GM23338 (cell line): ENCODE results near the gene PAQR5.

ENCODE experiments used
- CREB1 ChIP-seq: fragments of 250-450 bp; sonication (Bioruptor Pico); IDR thresholded peaks from 2 replicates; pipeline ENCODE4 v1.5.0; 2020; ENCODE audit warnings: low read depth, mild to moderate bottlenecking, moderate library complexity
- ETS1 ChIP-seq: IDR thresholded peaks from 2 replicates; pipeline ENCODE4 v1.6.1; 2016; ENCODE audit warnings: antibody characterized with exemption
- EZH2 ChIP-seq: fragments of 200-600 bp; sonication (generic); IDR thresholded peaks from one replicate; pipeline ENCODE4 v1.8.0; 2017; ENCODE audit warnings: antibody characterized with exemption, mild to moderate bottlenecking, low read depth; ENCODE audit not compliant: unreplicated experiment
- EZH2phosphoT487 ChIP-seq: fragments of 200-600 bp; sonication (generic); IDR thresholded peaks from one replicate; pipeline ENCODE4 v1.8.1; 2018; ENCODE audit warnings: antibody characterized with exemption; ENCODE audit not compliant: unreplicated experiment
- JUNB ChIP-seq: IDR thresholded peaks from one replicate; pipeline ENCODE4 v1.6.1; 2016; ENCODE audit warnings: antibody characterized with exemption; ENCODE audit not compliant: unreplicated experiment
- NANOG ChIP-seq: IDR thresholded peaks from 2 replicates; pipeline ENCODE4 v1.6.1; 2016; ENCODE audit warnings: antibody characterized with exemption, borderline replicate concordance
- POLR2AphosphoS5 ChIP-seq: IDR thresholded peaks from 2 replicates; pipeline ENCODE4 v1.6.1; 2016; ENCODE audit warnings: antibody characterized with exemption, low read depth
- ZNF114 ChIP-seq: fragments of 250-450 bp; sonication (Bioruptor Pico); IDR thresholded peaks from 2 replicates; pipeline ENCODE4 v1.5.0; 2020; ENCODE audit warnings: mild to moderate bottlenecking, moderate library complexity
- TF ChIP-seq, protein P1 (sequence below), 2 experiments: fragments of 200-600 bp in 1 of 2; sonication (generic) in 1 of 2; conservative IDR thresholded peaks; 2 replicates each; pipeline versions ENCODE4 v1.5.1 to v1.6.1; 2016 to 2017; ENCODE audit warnings: antibody characterized with exemption in 2 of 2, low read depth in 2 of 2, mild to moderate bottlenecking in 2 of 2, moderate library complexity in 1 of 2
- TF ChIP-seq, protein P2 (sequence below): IDR thresholded peaks from one replicate; pipeline ENCODE4 v1.6.1; 2018; ENCODE audit warnings: antibody characterized with exemption; ENCODE audit not compliant: unreplicated experiment

GRCh38 chr15:69343133-69343532 is 44.4 kb downstream of the PAQR5 start:
- TF ChIP-seq, protein P1, sequence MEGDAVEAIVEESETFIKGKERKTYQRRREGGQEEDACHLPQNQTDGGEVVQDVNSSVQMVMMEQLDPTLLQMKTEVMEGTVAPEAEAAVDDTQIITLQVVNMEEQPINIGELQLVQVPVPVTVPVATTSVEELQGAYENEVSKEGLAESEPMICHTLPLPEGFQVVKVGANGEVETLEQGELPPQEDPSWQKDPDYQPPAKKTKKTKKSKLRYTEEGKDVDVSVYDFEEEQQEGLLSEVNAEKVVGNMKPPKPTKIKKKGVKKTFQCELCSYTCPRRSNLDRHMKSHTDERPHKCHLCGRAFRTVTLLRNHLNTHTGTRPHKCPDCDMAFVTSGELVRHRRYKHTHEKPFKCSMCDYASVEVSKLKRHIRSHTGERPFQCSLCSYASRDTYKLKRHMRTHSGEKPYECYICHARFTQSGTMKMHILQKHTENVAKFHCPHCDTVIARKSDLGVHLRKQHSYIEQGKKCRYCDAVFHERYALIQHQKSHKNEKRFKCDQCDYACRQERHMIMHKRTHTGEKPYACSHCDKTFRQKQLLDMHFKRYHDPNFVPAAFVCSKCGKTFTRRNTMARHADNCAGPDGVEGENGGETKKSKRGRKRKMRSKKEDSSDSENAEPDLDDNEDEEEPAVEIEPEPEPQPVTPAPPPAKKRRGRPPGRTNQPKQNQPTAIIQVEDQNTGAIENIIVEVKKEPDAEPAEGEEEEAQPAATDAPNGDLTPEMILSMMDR (conservative IDR thresholded peaks at IDR 0.05; ENCODE audit: low read depth in 2 of 2) = no peak
- TF ChIP-seq, protein P2, sequence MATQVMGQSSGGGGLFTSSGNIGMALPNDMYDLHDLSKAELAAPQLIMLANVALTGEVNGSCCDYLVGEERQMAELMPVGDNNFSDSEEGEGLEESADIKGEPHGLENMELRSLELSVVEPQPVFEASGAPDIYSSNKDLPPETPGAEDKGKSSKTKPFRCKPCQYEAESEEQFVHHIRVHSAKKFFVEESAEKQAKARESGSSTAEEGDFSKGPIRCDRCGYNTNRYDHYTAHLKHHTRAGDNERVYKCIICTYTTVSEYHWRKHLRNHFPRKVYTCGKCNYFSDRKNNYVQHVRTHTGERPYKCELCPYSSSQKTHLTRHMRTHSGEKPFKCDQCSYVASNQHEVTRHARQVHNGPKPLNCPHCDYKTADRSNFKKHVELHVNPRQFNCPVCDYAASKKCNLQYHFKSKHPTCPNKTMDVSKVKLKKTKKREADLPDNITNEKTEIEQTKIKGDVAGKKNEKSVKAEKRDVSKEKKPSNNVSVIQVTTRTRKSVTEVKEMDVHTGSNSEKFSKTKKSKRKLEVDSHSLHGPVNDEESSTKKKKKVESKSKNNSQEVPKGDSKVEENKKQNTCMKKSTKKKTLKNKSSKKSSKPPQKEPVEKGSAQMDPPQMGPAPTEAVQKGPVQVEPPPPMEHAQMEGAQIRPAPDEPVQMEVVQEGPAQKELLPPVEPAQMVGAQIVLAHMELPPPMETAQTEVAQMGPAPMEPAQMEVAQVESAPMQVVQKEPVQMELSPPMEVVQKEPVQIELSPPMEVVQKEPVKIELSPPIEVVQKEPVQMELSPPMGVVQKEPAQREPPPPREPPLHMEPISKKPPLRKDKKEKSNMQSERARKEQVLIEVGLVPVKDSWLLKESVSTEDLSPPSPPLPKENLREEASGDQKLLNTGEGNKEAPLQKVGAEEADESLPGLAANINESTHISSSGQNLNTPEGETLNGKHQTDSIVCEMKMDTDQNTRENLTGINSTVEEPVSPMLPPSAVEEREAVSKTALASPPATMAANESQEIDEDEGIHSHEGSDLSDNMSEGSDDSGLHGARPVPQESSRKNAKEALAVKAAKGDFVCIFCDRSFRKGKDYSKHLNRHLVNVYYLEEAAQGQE = no peak
- TF ChIP-seq EZH2 (no peak), POLR2AphosphoS5 (no peak), NANOG (no peak), EZH2phosphoT487 (no peak), ETS1 (no peak), JUNB (no peak), ZNF114 (CRISPR knock-in tag) (no peak), CREB1 (CRISPR knock-in tag) (no peak)
